Mesothelial cell of epicardium (in vitro differentiated cells): Measurements from ENCODE around the gene CD9. TPM values are rescaled to one million over a fixed set of nuclear protein-coding genes. Genes with fewer than 3 reads are reported as not detected.

Source experiments
- DNase-seq, 2 experiments: peaks; one replicate each; pipeline ENCODE4 v3.0.0; 2021; ENCODE audit warnings: low spot score in 2 of 2; ENCODE audit not compliant: unreplicated experiment in 2 of 2
- H3K27ac Mint-ChIP-seq: 2 replicates; pipeline ENCODE4 v1.8.0; 2021; ENCODE audit warnings: mixed read lengths
- H3K27me3 Mint-ChIP-seq: 2 replicates; pipeline ENCODE4 v1.8.0; 2021; ENCODE audit warnings: low read depth, mixed read lengths
- H3K36me3 Mint-ChIP-seq: 2 replicates; pipeline ENCODE4 v1.8.0; 2021; ENCODE audit warnings: mixed read lengths
- H3K4me1 Mint-ChIP-seq: 2 replicates; pipeline ENCODE4 v1.8.0; 2021; ENCODE audit warnings: mixed read lengths
- H3K4me3 Mint-ChIP-seq: 2 replicates; pipeline ENCODE4 v1.8.0; 2021; ENCODE audit warnings: mild to moderate bottlenecking, moderate library complexity, mixed read lengths
- H3K9me3 Mint-ChIP-seq: 2 replicates; pipeline ENCODE4 v1.8.0; 2021; ENCODE audit warnings: mixed read lengths
- CTCF ChIP-seq: fragments of 200-600 bp; sonication (generic); IDR thresholded peaks from one replicate; pipeline ENCODE4 v1.5.0; 2021; ENCODE audit warnings: antibody characterized with exemption; ENCODE audit not compliant: unreplicated experiment
- total RNA-seq: library from RNA; stranded (reverse); gene quantifications from 3 replicates; pipeline ENCODE4 v1.2.1, GENCODE V29; 2021

Gene CD9
- total RNA-seq, 1 donor from 2014 or later = 22.3 TPM

DNA sequence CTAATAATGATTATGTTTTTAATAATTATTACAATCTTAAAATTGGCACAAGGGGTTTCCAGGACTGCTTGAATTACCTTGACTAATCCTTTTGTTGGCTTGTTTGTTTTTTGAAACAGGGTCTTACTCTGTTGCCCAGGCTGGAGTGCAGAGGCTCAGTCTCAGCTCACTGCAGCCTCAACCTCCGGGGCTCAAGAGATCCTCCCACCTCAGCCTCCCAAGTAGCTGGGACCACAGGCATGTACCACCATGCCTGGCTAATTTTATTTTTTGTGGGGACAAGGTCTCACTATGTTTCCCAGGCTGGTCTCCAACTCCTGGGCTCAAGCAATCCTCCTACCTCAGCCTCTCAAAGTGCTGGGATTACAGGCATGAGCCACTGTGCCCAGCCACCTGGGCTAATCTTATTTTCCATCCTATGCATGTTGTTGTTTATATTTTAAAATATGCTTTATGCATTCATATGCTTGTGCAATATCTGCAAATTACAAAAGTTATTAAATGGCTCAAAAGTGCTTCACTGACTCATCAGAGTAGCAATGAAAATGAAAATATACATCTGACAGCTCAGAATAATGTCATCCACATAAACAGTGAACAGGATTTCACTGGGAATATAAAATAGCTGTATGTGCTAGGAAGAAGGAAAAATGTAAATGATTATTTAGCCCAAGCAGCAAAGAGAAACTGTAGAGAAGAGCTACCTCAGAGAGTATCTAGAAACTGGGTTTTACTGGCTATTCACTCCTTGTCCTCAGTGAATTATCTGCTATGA is 85.5 kb downstream of the CD9 start:
- Mint-ChIP-seq H3K4me1 (no peaks in the 10 kb centered on the region), H3K4me3 (no peak overlapping the region), H3K27me3 (peaks cover 2% of the 10 kb centered on the region), H3K36me3 (no peaks in the 10 kb centered on the region), H3K27ac (no peak overlapping the region), H3K9me3 (peaks cover 4% of the 10 kb centered on the region)
- DNase-seq = no peak
- TF ChIP-seq CTCF = no peak

Other genes starting within 250 kb of the CD9 start
- gene VWF, start 75.7 kb upstream of the CD9 start, total RNA-seq = 0.24 to 0.31 TPM (median 0.29 TPM) in 3 replicates
- gene PLEKHG6, start 110.3 kb downstream of the CD9 start, total RNA-seq = 16.1 to 18.3 TPM (median 16.4 TPM) in 3 replicates
- gene TNFRSF1A, start 141.7 kb downstream of the CD9 start, total RNA-seq = 65.4 to 70.4 TPM (median 68.9 TPM) in 3 replicates
- gene SCNN1A, start 175.2 kb downstream of the CD9 start, total RNA-seq = 20.1 to 21.5 TPM (median 20.3 TPM) in 3 replicates
- 61.7 to 68.1 TPM (median 66.8 TPM) in 3 replicates for gene LTBR, start 183.8 kb downstream of the CD9 start, total RNA-seq
- not detected in 3 replicates for gene CD27, start 244.6 kb downstream of the CD9 start, total RNA-seq